HG03442 (cell line): ENCODE measurements around the gene MINDY1.

Source experiments
- ATAC-seq: cut with Tn5 transposase; IDR thresholded peaks from one replicate; pipeline ENCODE4 v1.9.1; 2021; ENCODE audit warnings: mild to moderate bottlenecking, moderate library complexity; ENCODE audit not compliant: unreplicated experiment

Gene MINDY1

DNA sequence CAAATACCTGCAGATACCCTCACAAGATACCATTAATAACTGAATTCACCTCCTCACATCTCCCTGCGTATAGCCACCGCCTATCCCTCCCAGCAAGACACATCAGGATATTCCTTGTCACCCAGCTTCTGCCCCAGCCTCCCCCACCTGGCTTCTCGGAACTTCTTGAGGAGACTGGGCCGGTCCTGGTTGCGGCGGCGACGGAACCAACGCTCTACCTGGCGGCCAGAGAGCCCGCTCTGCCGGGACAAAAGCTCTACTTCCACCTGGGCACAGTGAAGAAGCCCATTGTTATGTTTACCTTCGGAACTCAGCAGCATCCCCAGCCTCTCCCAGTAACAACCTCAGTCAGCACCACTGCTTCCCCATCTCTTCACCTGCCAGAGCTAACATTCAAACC lies 38.8 kb downstream of the MINDY1 start:
- ATAC-seq, result no peak

DNA sequence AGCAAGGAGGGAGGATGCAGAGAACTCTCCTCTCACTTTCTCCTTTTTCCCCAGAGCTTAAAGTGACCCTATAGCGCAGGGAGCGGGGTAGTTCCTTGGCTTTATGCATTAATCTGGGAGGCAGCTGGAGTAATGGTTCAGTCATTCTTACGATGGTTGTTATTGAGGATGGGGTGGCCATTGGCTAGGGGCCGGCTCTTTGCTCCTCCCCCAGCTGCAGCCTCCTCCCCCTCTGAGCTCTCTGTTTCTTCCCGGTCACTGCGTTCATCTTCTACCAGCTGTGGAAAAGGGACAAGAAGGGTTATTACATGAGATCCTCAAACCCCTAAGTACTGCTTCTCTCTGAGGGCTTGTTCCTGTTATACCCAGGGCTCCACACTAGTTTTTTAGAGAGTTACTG lies 40.7 kb downstream of the MINDY1 start:
- no peak for ATAC-seq

- no peak for ATAC-seq
Observed at GRCh38 chr1:150965605-150966004, 41.1 kb downstream of the MINDY1 start.

DNA sequence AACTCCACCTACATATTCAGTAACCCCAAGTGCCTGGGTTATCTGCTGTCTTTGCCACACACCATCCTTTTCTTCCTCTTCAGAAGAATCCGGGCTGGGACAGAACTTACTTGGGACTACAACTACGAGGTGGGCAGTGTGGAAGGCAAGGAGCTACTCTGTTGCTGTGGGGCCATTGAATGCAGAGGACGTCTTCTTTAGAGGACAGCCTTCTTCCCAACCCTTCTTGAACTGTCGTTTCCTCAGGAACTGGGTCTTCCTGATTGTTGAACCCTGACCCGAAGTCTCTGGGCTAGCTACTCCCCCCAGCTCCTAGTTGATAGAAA lies 42.6 kb downstream of the MINDY1 start:
- no peak for ATAC-seq

DNA sequence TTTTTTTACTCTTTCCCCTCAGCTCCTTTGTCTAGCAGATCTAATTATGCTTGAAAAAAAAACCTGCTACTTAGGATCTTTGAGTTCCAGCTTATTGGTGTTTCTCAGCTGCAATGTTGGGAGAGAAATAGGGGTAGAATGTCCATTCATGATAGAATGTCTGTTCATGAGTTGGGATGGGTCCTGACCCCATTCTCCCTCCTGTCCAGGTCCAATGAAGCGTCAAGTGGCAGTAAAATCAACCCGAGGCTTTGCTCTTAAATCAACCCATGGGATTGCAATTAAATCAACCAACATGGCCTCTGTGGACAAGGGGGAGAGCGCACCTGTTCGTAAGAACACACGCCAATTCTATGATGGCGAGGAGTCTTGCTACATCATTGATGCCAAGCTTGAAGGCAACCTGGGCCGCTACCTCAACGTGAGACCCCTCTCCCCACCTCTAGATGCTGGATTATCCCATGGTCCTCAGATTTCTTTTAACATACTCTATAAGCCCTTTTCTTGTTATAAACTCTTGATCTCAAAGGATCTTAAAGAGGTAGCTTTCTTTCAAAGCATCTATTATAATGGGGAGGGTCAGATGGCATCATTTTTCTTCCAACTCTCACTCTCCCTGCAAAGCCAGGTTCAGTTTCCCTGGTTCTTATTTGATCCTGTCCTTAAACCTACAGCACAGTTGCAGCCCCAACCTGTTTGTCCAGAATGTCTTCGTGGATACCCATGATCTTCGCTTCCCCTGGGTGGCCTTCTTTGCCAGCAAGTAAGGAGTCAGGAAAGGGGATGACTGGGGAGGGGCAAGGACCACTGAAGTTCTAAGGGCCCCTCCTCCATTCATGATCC lies 43.2 kb downstream of the MINDY1 start:
- ATAC-seq, result no peak

GRCh38 chr1:150961756-150962155 lies 44.9 kb downstream of the MINDY1 start:
- no peak for ATAC-seq

DNA sequence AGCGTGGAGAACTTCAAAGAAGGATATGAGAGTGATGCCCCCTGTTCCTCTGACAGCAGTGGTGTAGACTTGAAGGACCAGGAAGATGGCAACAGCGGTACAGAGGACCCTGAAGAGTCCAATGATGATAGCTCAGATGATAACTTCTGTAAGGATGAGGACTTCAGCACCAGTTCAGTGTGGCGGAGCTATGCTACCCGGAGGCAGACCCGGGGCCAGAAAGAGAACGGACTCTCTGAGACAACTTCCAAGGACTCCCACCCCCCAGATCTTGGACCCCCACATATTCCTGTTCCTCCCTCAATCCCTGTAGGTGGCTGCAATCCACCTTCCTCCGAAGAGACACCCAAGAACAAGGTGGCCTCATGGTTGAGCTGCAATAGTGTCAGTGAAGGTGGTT lies 46.1 kb downstream of the MINDY1 start:
- no peak for ATAC-seq

DNA sequence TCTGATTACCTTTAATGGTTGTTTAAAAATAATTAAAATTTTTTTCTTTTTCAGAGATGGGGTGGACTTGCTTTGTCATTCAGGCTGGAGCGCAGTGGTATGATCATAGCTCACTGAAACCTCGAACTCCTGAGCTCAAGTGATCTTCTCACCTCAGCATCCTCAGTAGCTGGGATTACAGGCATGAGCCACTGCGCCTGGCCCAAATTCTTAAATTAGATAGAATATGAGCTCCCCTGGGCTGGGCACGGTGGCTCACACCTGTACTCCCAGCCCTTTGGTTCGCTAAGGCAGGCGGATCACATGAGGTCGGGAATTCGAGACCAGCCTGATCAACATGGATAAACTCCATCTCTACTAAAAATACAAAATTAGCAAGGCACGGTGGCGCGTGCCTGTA lies 49.0 kb downstream of the MINDY1 start:
- ATAC-seq, result no peak

GRCh38 chr1:150955280-150955679 lies 51.4 kb downstream of the MINDY1 start:
- ATAC-seq, result no peak

DNA sequence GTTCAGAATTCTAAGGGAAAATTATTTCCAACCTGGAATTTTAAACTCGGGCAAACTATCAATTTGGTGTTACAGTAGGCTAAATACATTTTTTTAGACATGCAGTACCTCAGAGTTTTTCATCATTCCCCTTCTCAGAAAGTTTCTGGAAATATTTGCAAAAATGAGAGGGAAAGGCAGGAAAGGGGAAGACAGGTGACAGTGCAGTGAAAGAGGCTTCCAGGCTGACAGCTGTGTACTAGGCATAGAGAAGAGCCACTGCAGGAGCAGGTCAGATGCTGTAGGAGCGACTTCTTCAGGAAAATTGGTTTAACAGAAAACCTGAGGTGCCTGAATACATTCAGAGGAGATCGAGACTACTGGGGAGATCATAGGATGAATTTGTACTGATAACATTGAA lies 52.0 kb downstream of the MINDY1 start:
- no peak for ATAC-seq
